NCI-H2107 treated with DMSO at 0.1 percent for 48 hours (cell line): Measurements from ENCODE around the gene UTP14C.
"Not testable (repeated sequence)": the region's sequence is repeated elsewhere in the genome, so short reads cannot be mapped to it uniquely, and the experiment has no call there.

ENCODE experiments used
- DNase-seq: peaks from one replicate; lab custom pipeline; 2025; ENCODE audit not compliant: unreplicated experiment; lab: John Stamatoyannopoulos, UW

The UTP14C gene

DNA sequence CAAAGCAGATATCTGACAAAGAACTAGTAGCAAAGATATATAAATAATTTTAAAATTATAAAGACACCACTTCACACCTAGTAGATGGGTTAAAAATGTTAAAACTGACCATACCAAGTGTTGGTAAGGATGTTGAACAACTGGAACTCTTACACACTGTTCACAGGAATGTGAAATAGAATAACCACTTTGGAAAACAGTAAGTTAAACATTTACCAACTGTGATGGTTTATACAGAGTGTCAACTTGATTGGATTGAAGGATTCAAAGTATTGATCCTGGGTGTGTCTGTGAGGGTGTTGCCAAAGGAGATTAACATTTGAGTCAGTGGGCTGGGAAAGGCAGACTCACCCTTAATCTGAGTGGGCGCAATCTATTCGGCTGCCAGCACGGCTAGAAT, 19.2 kb downstream of the UTP14C start:
- no peak for DNase-seq

DNA sequence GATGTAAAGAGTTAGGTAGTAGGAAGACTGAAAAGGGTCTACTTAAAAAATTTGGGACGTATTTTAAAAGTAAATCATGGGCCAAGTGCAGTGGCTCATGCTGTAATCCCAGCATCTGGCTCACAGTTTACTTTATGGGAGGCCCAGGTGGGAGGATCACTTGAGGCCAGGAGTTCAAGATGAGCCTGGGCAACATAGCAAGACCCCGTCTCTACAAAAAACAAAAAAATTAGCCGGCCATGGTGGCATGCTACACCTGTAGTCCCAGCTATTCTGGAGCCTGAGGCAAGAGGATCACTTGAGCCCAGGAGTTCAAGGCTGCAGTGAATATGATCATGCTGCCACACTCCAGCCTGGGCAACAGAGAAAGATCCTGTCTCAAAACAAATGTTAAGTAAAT, 23.0 kb downstream of the UTP14C start:
- no peak for DNase-seq

DNA sequence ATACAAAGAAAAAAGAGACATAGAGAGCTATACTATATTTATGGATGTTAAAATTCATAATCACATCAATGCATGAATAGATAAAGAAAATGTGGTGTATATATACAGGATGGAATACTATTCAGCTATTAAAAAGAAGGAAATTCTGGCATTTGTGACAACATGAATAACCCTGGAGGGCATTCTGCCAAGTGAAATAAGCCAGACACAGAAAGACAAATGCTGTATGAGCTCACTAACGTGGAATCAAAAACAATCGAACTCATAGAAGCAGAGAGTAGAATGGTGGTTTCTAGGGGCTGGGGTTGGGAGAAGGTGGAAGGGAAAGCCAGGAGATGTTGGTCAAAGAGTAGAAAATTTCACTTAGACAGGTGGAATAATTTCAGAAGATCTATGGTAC, 24.0 kb downstream of the UTP14C start:
- DNase-seq, result no peak

DNA sequence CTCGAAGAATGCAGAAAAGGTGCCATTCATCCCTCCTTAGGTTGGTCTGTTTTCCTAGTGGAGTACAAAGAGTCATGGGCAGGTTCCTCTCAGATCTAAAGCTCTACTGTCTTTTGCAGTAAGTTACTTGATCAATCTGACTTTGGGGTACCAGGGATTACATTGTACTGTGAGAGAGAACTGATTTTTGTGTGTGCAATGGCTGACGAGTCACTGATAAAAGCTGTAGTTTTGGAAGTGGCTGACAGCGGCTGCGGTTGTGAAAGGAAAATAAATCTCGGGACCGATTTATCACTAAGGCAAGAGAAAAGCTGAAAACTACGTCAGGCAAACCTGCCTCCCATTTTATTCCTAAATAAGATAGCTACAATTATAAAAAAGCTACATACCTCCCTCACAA, 26.9 kb downstream of the UTP14C start:
- no peak for DNase-seq

DNA sequence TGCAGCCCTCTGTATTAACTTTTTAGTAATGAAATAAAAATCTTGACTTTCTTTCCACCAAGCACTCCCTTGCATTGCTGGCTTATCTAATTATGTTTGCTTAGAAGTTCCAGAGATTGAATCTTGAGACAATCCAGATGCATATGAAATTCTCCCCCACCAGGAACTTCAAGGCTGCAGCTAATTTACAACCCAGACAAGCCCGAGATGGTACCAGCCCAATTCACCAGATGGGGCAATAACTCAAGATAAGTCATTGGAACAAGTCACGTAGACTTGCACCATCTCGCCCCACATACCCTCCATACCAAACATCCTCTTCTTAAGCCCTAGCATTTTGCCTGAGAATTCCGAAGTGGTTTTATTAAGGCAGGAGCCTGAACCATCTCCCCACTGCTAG, 29.0 kb downstream of the UTP14C start:
- no peak for DNase-seq

DNA sequence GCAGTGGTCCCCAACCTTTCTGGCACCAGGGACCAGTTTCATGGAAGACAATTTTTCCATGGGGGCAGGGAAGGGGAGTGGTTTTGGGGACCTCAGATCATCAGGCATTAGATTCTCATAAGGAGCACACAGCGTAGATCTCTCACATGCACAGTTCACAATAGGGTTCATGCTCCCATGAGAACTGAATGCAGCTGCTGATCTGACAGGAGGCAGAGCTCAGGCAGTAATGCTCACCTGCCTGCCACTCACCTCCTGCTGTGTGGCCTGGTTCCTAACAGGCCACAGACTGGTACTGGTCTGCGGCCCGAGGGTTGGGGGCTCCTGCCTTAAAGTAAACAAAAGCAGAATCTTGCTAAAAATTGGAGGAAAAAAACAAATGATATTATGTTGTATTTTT, 36.6 kb downstream of the UTP14C start:
- DNase-seq, result not testable (repeated sequence)

DNA sequence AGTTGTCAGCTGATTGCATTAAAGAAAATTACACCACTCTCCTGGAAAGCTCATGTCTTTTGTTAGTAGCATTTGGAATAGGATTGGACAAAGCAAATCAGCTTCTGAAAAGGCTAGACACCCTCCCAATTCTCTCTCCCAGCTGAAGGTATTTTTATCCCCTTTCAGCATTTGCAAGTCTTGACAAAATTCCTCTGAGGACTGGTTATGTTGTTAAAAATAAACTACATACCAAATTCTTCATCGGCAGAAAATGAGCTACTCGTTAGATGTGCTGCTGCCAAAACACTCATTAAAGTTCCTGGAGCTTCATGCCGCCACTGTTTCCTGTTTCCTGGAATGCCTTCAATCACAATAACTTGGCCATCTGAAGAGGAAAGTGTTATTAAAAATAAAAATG, 37.1 kb downstream of the UTP14C start:
- no peak for DNase-seq

DNA sequence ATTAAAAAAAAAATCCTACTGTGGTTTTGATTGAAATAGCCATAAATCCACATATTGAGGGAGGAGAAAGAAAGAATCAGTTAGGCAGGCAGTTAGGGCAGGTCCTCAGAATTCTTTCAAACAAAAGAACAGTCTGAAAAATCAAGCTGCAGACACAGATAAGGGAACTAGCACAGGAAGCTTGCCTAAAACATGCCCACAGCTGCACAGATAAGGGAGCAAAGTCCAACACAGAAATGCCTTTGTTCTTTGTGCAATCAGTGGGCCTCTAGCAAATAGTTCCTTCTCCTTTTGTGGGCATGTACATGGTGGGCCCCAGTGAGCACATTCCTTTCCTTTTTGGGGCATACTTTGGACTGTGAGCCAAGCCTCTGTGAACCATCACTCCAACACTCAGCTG, 42.7 kb downstream of the UTP14C start:
- no peak for DNase-seq

DNA sequence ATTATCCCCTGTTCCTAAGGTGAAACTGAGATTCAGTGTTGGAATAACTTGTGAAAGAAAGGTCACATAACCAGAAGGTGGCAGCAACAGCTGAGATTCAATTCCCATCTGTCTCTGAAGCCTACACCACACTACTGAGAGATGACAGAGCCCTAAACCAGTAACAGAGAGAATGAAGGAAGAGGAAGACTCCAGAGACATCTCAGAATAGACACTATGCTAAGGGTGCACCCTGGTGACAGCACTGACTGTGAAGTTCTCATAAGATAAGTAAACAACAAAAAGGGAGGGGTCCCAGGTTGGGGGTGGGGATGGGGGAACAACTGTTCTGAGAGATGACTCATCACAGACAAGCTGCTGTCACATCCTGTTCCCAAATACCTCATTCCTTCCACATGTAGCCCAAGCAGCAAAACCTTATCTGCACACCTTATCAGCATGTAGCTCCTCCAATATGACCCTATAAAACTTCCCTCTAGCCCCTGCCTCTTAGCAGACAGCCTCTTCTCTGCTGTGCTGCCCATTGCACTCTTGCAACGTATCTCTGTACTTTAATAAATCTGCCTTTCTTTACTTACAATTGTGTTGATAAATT, 46.5 kb downstream of the UTP14C start:
- DNase-seq, result peak; percentile 1
